Activated CD4-positive, alpha-beta T cell treated with anti-CD3 and anti-CD28 coated beads, Interleukin-2, Interleukin-4, amounts not matched to agents 100 ng/mL and 50 ng/mL, durations not matched to agents 16 hours and 8 hours (primary cell): ENCODE results near the gene RIPOR3.

Experiments used
- DNase-seq: peaks from one replicate; pipeline ENCODE4 v3.0.0-alpha.2; 2020; ENCODE audit warnings: low spot score

Gene RIPOR3

DNA sequence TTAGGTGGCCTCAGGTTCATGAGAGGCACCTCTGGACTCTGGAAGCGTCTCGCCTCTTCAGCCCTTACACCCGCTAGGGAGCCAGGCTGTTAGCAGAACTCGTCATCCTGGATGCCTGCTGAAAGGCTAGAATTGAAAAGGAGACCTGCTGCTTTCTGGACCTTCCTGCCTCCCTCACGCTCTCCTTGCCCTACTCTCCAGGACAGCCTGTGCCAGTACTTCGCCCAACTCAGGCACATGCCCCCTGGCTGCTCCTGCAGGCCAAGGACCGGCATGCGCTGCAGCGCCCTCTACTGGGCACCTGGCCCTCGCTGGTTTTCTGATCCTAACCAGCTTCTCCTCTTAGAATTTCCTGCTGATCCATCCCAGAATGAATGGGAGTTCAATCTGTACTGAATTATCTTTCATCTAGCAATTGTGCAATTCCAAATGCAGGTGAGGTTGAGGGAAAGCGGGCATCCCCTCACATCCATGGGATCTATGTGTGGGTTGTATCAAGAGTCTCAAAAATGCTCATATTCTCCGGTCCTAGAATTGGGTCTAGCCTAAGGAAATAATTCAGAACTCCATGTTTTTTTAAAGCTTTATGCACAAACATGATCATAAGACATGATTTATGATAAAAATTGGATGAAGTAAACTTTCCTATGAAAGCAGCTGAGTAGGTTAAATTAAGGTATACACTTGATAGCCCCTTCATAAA, 103.2 kb downstream of the RIPOR3 start:
- DNase-seq: peak; percentile 66

DNA sequence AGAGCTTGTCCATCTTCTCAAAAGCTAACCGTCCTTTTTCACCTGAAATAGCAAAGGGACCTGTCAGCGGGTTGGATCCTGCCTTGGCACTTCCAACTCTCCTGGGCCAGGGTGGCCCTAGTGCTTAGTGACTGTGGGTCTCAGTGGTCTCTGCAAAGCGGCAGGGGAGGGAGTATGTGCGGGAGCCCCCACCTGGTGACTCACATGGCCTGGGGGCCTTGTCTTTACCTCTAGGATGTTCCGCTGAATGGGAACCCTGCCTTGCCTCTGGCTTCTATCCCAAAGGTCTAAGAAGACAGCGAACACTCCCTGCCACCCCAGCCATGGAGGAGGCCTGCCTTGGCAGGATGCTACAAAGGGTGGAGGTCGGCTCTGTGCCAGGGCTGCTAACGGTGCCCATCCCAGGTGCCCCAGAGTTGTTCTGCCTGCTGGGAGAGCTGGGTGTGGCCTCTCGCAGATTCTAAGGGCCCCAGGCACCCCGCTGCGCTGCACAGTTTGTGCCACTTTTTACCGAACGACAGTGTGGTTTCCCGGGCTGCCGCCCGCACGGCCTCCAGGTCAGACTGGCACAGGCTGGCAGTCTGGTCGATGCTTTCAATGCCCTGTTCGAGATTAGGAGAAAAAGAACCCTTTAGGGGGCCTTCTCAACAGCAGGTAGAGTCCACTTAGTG, 103.9 kb downstream of the RIPOR3 start:
- no peak for DNase-seq

DNA sequence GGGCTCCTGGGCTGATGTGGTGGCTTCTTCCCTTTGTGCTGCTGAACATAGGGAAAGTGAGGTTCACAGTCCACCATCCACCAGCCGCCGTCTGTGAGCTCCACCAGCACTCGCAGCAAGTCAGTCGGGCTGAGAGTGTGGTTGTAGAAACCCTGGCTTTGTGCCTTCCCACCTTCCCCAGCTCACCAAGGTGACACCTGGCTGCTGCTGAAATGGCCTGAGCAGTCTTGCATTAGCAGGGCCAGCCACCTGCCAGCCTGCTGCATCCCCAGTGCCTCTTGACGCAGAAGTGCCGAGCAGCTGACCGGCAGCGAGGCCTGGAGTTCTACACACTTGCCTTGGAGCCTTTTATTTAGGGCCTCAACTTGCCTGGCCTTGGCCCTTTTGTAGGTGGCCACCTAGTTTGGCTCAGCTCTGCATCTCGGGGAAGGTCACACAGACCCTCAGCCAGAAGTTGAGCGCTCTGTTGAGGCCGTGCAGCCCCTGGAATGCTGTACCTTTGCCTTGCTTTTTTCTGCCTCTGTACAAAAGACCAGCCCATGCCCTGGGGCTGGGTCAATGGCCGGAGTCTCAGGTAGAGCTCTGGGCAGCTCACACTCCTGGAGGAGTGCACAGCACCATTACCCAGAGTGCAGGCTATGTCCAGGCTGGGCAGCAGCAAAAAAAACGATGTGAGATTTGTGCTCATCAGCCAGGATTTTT, 104.7 kb downstream of the RIPOR3 start:
- no peak for DNase-seq

DNA sequence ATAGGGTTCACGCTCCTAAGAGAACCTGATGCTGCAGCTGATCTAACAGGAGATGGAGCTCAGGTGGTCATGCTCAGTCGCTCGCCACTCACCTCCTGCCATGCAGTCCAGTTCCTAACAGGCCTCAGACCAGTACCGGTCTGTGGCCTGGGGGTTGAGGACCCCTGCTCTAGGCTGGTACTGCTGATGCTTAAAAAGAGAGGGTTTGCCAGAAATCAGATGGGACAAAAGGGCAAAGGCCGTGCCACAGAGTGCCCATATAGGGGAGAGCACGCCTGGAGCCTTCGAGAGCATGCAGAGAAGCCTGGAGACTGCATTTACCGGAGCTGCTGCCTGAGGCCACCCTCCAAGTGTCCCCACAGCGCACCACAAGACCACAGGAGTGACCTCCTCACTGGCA, 105.7 kb downstream of the RIPOR3 start:
- no peak for DNase-seq

DNA sequence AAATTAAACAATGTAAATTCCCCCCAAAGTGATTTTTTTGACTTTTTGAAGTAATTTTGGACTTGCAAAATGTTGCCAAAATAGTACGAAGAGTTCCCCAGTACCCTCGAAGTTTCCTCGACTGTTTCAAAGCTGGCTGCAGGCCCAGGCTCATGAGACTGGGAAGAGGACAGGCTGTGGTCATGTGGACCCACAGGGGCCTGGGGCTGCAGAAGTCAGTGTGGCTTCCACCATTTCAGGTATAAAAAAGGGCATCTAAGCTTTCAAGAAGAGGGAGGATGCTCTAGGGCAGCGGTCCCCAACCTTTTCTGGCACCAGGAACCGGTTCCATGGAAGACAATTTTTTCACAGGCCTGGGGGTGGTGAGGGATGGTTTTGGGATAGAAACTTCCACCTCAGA, 106.1 kb downstream of the RIPOR3 start:
- DNase-seq: no peak

DNA sequence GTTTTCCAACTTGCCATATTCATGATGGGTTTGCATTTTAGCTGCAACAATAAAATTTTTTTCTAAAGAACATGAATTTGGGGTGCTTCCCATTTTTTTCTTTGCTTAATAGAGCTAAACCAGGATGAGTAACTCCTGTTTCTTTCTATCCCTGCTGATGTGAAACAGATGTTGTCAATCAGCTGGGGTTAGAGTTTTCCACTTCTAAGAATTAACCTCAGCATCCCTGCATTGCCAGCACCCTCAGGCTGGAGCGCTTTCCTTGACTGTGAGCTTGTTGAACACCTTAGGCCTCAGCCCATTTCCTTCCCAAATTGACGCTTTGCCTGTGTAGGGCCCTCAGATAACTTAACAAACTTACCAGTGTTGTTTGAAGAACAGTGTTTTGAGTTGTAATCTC, 106.7 kb downstream of the RIPOR3 start:
- no peak for DNase-seq

DNA sequence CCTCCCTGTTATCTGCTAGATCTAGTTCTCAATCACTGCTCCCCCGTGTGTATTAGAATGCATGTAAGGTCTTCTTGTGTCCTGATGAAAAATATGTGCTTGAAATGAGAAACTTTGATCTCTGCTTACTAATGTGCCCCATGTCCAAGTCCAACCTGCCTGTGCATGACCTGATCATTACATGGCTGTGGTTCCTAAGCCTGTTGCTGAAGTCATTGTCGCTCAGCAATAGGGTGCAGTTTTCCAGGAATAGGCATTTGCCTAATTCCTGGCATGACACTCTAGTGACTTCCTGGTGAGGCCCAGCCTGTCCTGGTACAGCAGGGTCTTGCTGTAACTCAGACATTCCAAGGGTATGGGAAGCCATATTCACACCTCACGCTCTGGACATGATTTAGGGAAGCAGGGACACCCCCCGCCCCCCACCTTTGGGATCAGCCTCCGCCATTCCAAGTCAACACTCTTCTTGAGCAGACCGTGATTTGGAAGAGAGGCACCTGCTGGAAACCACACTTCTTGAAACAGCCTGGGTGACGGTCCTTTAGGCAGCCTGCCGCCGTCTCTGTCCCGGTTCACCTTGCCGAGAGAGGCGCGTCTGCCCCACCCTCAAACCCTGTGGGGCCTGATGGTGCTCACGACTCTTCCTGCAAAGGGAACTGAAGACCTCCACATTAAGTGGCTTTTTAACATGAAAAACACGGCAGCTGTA, 107.7 kb downstream of the RIPOR3 start:
- DNase-seq: no peak

DNA sequence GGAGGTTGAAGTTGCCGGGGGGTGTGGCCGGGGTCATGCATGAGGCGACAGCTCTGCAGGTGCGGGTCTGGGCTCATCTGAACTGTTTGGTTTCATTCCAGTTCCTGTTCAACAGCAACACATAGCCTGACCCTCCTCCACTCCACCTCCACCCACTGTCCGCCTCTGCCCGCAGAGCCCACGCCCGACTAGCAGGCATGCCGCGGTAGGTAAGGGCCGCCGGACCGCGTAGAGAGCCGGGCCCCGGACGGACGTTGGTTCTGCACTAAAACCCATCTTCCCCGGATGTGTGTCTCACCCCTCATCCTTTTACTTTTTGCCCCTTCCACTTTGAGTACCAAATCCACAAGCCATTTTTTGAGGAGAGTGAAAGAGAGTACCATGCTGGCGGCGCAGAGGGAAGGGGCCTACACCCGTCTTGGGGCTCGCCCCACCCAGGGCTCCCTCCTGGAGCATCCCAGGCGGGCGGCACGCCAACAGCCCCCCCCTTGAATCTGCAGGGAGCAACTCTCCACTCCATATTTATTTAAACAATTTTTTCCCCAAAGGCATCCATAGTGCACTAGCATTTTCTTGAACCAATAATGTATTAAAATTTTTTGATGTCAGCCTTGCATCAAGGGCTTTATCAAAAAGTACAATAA, 108.6 kb downstream of the RIPOR3 start:
- no peak for DNase-seq

DNA sequence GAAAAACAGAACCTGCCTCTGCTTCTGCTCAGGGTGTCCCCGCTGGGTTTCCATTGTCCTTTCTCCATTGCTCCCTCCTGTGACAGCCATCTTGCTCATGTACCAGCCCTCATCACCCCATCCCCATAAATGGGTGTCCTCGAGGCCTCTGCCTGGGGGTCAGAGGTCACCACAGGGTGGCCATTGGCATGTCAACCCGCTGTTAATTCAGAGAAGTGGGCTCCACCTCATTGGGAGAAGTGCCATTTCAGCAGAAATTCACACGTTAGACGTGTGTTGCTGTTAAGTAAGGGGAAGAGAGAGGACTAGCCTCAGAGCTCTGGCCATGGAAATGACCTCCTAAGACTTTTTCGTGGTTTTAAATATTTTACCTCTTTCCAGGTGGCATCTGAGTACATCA, 109.2 kb downstream of the RIPOR3 start:
- no peak for DNase-seq

DNA sequence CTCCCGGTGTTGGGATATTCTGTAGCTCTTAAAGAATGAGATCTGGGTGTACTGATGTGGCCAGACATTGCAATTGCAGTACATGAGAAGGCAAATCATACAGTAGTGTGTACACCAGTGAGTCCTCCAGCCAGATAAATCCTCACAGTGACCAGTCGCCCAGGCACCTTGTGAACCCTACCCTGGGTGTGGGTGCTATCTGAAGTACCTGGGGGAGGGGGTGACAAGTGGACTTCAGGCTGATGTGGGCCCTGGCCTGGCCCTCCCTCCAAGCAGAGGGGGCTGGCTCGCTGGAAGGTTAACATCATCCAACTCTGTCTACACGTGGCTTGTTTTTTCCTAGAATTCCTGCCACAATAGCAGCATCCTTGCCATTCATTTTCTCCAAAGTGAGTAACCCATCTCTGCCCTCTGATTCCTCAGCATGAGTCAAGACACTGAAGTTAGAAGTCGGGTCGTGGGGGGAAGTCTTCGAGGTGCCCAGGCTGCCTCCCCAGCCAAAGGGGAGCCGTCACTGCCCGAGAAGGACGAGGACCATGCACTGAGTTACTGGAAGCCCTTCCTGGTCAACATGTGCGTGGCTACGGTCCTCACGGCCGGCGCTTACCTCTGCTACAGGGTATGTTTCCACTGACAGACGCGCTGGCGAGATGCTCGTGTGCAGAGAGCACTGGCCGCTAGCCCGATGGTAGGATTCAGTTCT, 110.3 kb downstream of the RIPOR3 start:
- no peak for DNase-seq

DNA sequence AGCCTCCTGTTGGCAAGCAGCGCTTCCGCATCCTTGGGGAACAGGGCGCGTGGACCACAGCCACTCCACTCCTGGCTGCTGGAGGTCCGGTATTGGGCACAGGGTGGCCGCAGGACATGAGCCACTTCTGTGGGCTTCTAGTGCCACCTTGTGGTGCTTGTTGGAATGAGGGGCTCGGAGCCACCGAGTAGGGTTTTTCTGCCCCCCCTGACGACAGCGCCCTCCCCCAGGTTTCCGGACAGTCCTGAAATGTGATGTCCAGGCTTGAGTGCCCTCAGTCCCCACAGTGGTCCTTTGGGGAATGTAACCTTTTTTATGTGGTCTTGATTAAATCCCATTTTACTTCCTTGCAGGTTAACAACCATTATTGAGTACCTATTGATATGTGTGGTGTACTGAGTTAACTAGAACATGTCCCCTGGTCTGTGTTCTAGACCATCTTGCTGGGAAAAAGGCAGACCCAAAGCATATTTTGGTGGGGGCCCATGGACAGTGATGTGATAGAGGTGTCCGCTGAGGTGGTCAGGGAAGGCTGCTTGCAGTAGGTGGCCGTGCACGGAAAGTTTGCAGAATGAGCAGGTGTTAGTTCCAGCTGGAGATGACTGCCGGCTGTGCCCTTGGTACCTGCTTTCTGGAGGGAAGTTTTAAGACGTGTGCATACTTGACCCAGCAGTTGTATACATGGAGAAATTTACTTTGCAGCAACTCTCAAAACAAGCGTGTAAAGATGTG, 111.2 kb downstream of the RIPOR3 start:
- DNase-seq: peak; percentile 44

DNA sequence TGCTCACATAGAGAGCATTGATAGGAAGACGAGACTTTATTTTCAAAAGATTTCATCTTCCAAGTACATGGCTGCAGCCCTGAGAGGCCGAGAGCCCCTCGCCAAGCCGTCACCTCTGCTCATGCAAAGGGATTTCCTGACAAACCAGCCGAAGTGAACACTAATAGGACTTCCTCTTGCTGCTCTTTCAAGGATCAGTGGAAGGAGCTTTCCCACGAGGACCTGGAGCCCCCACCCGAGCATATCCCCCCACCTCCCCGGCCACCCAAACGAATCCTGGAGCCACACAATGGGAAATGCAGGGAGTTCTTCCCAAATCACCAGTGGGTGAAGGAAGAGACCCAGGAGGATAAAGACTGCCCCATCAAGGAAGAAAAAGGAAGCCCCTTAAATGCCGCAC, 111.8 kb downstream of the RIPOR3 start:
- no peak for DNase-seq

DNA sequence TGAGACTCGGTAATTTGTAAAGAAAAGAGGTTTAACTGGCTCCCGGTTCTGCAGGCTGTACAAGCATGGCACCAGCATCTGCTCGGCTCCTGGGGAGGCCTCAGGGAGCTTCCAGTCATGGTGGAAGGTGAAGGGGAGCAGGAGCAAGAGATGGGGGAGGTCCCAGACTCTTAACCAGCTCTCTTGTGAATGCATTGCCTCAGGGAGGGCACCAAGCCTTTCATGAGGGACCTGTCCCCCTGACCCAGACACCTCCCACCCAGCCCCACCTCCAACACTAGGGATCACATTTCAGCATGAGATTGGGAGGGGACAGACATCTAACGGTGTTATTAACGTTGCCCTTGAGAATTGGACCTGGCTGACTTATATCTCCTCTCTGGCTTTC, 112.6 kb downstream of the RIPOR3 start:
- DNase-seq: no peak

DNA sequence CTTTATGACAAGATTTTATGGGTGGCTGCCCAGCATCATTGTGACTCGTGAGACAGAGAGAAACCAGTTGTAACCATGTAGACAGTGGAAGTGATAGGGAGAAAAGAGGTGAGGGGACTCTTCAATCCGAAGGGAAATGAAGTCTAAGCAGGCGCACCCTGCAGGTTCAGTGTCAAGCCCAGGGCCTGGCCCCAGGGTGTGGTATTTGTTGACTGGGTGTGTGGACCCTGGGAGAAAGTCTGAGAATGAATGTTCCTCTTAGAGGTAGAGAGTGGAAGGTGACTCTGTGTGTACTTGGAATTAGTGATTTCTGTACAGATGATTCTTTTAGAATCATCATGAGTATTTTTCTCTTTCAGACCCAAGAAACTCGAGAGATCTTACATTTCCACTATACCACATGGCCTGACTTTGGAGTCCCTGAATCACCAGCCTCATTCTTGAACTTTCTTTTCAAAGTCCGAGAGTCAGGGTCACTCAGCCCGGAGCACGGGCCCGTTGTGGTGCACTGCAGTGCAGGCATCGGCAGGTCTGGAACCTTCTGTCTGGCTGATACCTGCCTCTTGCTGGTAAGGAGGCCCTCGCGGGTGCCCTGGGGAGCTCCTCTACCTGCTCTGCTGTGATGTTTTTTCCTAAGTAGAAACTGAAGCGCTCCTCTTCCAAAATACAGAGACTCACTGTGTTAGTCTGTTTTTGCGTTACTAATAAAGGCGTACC, 113.1 kb downstream of the RIPOR3 start:
- DNase-seq: no peak

DNA sequence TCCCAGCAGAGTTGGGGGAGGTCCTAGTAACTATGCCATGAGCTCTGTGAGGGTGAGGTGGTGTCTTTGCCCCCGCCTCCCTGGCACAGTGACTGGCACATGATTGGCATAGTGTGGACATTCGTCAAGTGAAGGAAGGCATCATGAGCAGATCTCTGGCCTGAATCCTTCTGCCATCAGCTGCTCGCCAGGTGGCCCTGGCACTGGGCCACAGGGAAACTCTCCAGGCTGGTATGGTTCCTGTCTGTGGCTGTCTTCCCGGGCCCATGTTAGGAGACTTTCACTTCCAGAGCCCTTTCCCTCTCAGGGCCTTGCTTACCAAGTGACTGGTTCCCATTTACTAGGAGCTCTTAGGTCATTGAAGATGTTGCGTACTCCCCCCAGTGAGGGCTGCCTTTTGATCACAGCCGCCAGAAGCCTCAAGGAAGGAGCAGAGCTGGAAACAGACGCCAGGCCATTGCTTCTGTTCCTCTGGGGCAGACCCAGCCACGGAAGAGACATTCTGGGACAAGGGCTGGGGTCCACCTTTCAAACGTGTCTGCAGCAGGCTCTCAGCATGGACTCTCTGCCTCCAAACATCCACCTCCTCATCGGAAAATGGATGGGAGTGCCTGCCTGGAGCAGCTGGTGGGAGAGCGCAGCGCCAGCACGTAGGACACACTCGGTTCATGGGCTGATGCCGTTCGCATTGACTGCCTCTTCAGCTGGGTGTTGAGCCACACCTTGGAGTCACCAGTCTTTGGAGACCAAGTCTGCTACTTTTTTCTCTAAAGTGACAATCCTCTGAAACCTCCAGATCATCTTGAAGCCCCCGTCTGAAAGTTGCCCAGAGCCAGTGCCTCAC, 113.9 kb downstream of the RIPOR3 start:
- no peak for DNase-seq

DNA sequence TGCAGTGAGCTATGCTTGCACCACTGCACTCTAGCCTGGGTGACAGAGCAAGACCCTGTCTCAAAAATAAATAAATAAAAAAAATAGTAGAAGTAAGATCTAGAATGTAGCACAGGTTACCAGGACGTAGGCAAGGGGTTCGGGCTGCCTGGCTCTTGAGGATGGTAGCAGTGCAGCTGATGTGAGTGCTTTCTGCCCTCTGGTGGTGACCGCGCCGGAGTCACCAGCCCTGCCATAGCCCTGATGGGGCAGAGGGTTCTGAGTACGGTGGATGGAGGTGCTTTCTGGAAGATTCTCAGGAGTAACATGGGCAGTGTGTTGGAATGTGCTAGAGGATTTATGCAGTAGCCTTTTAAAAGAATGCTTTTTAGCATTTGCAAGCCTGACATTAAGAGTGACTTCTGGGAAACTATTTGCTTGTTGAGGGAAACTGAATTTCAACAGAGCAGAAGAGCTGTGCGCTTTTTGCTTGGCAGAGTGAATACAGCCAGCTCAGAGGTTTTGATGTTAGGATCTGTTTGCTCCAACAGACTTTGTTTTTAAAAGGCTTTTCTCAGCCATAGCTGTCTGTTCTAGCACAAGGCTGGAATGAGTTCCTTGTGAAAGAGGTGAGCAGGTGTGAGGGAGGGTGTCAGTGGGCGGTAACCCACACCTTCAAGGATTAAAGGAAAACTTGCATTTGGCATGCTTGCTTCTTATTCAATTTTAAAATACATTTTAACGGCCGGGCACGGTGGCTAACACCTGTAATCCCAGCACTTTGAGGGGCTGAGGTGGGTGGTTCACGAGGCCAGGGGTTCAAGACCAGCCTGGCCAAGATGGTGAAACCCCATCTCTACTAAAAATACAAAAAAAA, 115.2 kb downstream of the RIPOR3 start:
- peak; percentile 65 for DNase-seq

DNA sequence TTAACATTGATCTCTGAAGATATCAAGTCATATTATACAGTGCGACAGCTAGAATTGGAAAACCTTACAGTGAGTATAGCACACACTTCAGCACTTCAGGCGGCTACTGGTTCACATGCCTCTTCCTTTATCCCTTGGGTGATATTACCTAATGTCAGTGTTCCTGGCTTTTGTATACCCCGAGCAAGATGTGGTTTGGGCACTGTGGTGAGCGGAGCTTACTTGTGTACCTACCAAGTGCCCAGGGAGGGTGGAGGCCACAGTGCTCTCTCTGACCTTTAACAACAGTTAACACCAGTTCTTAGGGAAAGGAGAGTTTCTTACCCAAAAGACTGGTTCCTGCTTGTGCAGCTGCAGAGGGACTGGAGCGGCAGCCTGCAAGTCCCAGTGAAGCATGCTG, 116.8 kb downstream of the RIPOR3 start:
- DNase-seq: no peak

DNA sequence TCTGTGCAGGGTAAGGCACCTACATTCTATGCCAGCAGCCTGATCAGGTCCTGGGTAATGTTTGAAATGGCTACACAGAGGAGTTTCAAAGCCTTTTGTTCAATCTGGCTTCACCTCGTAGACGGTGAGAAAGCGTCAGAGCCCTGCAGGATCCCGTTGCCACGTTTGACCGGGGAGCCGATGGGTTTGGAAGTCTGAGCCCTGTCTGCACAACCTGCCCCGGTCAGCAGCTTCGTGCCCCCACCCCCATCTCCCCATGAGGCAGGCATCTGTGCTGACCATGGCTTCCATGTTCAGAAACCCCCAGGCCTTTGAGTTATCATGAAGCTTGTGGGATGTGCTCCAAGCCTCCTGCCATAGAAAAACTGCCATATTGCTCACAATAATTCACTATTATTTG, 117.2 kb downstream of the RIPOR3 start:
- DNase-seq: no peak
